Keratinocyte (primary cell): ENCODE data around the gene CDH13. TPM values are rescaled to one million over a fixed set of nuclear protein-coding genes. Genes with fewer than 3 reads are reported as not detected.

ENCODE experiments used
- DNase-seq: peaks from one replicate; pipeline ENCODE4 v3.0.0-alpha.2; 2011; ENCODE audit warnings: low read depth, missing footprints, low spot score
- FAIRE-seq: peaks from 2 replicates; lab custom pipeline; 2011; peaks lifted over from hg19 to GRCh38; lab: Jason Lieb, UNC
- H2AFZ ChIP-seq: 2 replicates; pipeline ENCODE4 v1.6.0; 2012; ENCODE audit warnings: low read length, control low read depth, inconsistent platforms; ENCODE audit not compliant: control insufficient read depth
- H3K27ac ChIP-seq: 2 replicates; pipeline ENCODE4 v1.5.1; 2011; ENCODE audit warnings: low read length; ENCODE audit not compliant: control insufficient read depth, insufficient read depth
- H3K27me3 ChIP-seq: 3 replicates; pipeline ENCODE4 v1.6.0; 2011; ENCODE audit warnings: low read length; ENCODE audit not compliant: control insufficient read depth, insufficient read depth; ENCODE audit errors: extremely low read depth
- H3K36me3 ChIP-seq, 2 experiments: 2 replicates in 1 of 2; 3 replicates in 1 of 2; pipeline ENCODE4 v1.5.1; 2011; ENCODE audit warnings: low read length in 2 of 2, mild to moderate bottlenecking in 1 of 2; ENCODE audit not compliant: control insufficient read depth in 2 of 2, insufficient read depth in 2 of 2; ENCODE audit errors: extremely low read depth in 1 of 2
- H3K4me1 ChIP-seq: 3 replicates; pipeline ENCODE4 v1.5.1; 2011; ENCODE audit warnings: low read length; ENCODE audit not compliant: control insufficient read depth, insufficient read depth; ENCODE audit errors: extremely low read depth
- H3K4me2 ChIP-seq: 3 replicates; pipeline ENCODE4 v1.6.0; 2011; ENCODE audit warnings: low read depth, low read length; ENCODE audit not compliant: control insufficient read depth, insufficient read depth; ENCODE audit errors: extremely low read depth
- H3K4me3 ChIP-seq, 3 experiments: fragments of 200-600 bp in 1 of 3; sonication (generic) in 1 of 3; 2 replicates in 2 of 3; 3 replicates in 1 of 3; pipeline ENCODE4 v1.5.1; 2011 to 2016; ENCODE audit warnings: low read length in 3 of 3, mild to moderate bottlenecking in 3 of 3, control low read depth in 2 of 3, inconsistent platforms in 1 of 3, low read depth in 1 of 3, mixed read lengths in 1 of 3, mixed run types in 1 of 3, moderate library complexity in 1 of 3; ENCODE audit not compliant: control insufficient read depth in 2 of 3, insufficient read depth in 2 of 3; ENCODE audit errors: extremely low read depth in 1 of 3
- H3K79me2 ChIP-seq: 2 replicates; pipeline ENCODE4 v1.6.0; 2012; ENCODE audit warnings: low read length; ENCODE audit not compliant: control insufficient read depth, insufficient read depth
- H3K9ac ChIP-seq: 3 replicates; pipeline ENCODE4 v1.6.0; 2011; ENCODE audit warnings: low read length; ENCODE audit not compliant: control insufficient read depth, insufficient read depth; ENCODE audit errors: extremely low read depth
- H3K9me1 ChIP-seq: 3 replicates; pipeline ENCODE4 v1.6.0; 2011; ENCODE audit warnings: low read length; ENCODE audit not compliant: control insufficient read depth, insufficient read depth; ENCODE audit errors: extremely low read depth
- H3K9me3 ChIP-seq: 2 replicates; pipeline ENCODE4 v1.5.1; 2012; ENCODE audit warnings: low read depth, low read length; ENCODE audit not compliant: control insufficient read depth
- H4K20me1 ChIP-seq: 3 replicates; pipeline ENCODE4 v1.6.0; 2011; ENCODE audit warnings: low read length; ENCODE audit not compliant: control insufficient read depth, insufficient read depth; ENCODE audit errors: extremely low read depth
- EZH2 ChIP-seq: IDR thresholded peaks from one replicate; pipeline ENCODE4 v1.6.1; 2012; ENCODE audit warnings: inconsistent platforms, mild to moderate bottlenecking, low read length, moderate library complexity
- dilution Hi-C: fragments of 300-500 bp; cut with MboI; formaldehyde crosslinking; loops from one replicate; pipeline ENCODE4 v1.7.0; 2020; ENCODE audit warnings: low sequenced_read_pairs; ENCODE audit not compliant: extremely low pct_ligation_motif_present
- polyA plus RNA-seq, 5 experiments: library from polyadenylated mRNA; depleted of rRNA in 3 of 5; stranded (reverse) in 3 of 5; stranded (forward) in 1 of 5; unstranded in 1 of 5; fragments of >200 nt; gene quantifications; 1 replicate in 1 of 5; 2 replicates in 3 of 5; 3 replicates in 1 of 5; pipeline versions ENCODE4 v1.2.1 to v1.2.3, GENCODE V29; 2011 to 2012; ENCODE audit warnings: missing spikeins in 2 of 5, low read depth in 1 of 5, low replicate concordance in 1 of 5
- TF ChIP-seq, protein P1 (sequence below), 3 experiments: IDR thresholded peaks in 1 of 3; conservative IDR thresholded peaks in 1 of 3; optimal IDR thresholded peaks in 1 of 3; 2 replicates in 2 of 3; 3 replicates in 1 of 3; pipeline versions ENCODE3 to v1.5.1; 2011; ENCODE audit warnings: low read length in 3 of 3, mild to moderate bottlenecking in 3 of 3, moderate library complexity in 2 of 3, control low read depth in 1 of 3, inconsistent platforms in 1 of 3; ENCODE audit not compliant: insufficient read depth in 2 of 3; ENCODE audit errors: extremely low read depth in 1 of 3

Gene CDH13
- polyA plus RNA-seq, 1 donor (not counting 4 experiments of a cell fraction or from before 2014, with no cell fraction given), result 111 TPM

- FAIRE-seq (no peak), DNase-seq (no peak)
- Histone ChIP-seq H3K9me1 (no peaks in the 10 kb centered on the region), H2AFZ (no peak overlapping the region), H4K20me1 (no peaks in the 10 kb centered on the region), H3K27ac (no peak overlapping the region), H3K4me2 (no peak overlapping the region), H3K9ac (no peak overlapping the region), H3K27me3 (no peaks in the 10 kb centered on the region), H3K4me1 (peaks cover 9% of the 10 kb centered on the region), H3K9me3 (no peaks in the 10 kb centered on the region), H3K79me2 (peaks cover 9% of the 10 kb centered on the region), H3K36me3 (peaks cover 0 to 2% of the 10 kb centered on the region in 2 experiments), H3K4me3 (no peak overlapping the region)
- TF ChIP-seq, protein P1, sequence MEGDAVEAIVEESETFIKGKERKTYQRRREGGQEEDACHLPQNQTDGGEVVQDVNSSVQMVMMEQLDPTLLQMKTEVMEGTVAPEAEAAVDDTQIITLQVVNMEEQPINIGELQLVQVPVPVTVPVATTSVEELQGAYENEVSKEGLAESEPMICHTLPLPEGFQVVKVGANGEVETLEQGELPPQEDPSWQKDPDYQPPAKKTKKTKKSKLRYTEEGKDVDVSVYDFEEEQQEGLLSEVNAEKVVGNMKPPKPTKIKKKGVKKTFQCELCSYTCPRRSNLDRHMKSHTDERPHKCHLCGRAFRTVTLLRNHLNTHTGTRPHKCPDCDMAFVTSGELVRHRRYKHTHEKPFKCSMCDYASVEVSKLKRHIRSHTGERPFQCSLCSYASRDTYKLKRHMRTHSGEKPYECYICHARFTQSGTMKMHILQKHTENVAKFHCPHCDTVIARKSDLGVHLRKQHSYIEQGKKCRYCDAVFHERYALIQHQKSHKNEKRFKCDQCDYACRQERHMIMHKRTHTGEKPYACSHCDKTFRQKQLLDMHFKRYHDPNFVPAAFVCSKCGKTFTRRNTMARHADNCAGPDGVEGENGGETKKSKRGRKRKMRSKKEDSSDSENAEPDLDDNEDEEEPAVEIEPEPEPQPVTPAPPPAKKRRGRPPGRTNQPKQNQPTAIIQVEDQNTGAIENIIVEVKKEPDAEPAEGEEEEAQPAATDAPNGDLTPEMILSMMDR (optimal IDR thresholded peaks at IDR 0.05 in 1 of 3, IDR thresholded peaks at IDR 0.05 in 1 of 3, conservative IDR thresholded peaks at IDR 0.05 in 1 of 3; ENCODE audit: extremely low read depth in 1 of 3, insufficient read depth in 2 of 3, low read length in 3 of 3), result no peak
- TF ChIP-seq EZH2, result no peak
- dilution Hi-C loops, result no loop called here
Observed at GRCh38 chr16:82999711-83000110, 372.9 kb downstream of the CDH13 start.

GRCh38 chr16:83002351-83003334, 375.9 kb downstream of the CDH13 start:
- H3K36me3 ChIP-seq, result no peaks in the 10 kb centered on the region
- DNase-seq, result no peak
- no peaks in the 10 kb centered on the region for H3K9me1 ChIP-seq
- H2AFZ ChIP-seq, result no peak overlapping the region
- no peaks in the 10 kb centered on the region for H3K79me2 ChIP-seq
- H3K27ac ChIP-seq, result no peak overlapping the region
- TF ChIP-seq EZH2, result no peak
- TF ChIP-seq, protein P1 (optimal IDR thresholded peaks at IDR 0.05 in 1 of 3, IDR thresholded peaks at IDR 0.05 in 1 of 3, conservative IDR thresholded peaks at IDR 0.05 in 1 of 3; ENCODE audit: extremely low read depth in 1 of 3, insufficient read depth in 2 of 3, low read length in 3 of 3), result no peak
- H3K9ac ChIP-seq, result no peak overlapping the region
- H3K27me3 ChIP-seq, result no peaks in the 10 kb centered on the region
- dilution Hi-C loops, result no loop called here
- H3K4me3 ChIP-seq, result no peak overlapping the region
- H3K4me1 ChIP-seq, result no peaks in the 10 kb centered on the region
- H4K20me1 ChIP-seq, result no peaks in the 10 kb centered on the region
- H3K4me2 ChIP-seq, result no peak overlapping the region
- no peak for FAIRE-seq
- H3K9me3 ChIP-seq, result no peaks in the 10 kb centered on the region
